H1 (cell line): ENCODE data around the gene ACRV1. TPM values are rescaled to one million over a fixed set of nuclear protein-coding genes. Genes with fewer than 3 reads are reported as not detected.

Source experiments
- CTCF ChIA-PET: fragments of 300-600 bp; sonication (Branson Sonifier 250); formaldehyde crosslinking; loops from one replicate; lab custom pipeline; 2021; ENCODE audit not compliant: partially characterized antibody; lab: Charles Lee
- POLR2A ChIA-PET: fragments of 300-600 bp; sonication (Branson Sonifier 250); formaldehyde crosslinking; loops from one replicate; lab custom pipeline; 2021; ENCODE audit warnings: inconsistent platforms; ENCODE audit not compliant: partially characterized antibody; lab: Charles Lee
- DNase-seq, 2 experiments: peaks; one replicate each; pipeline versions ENCODE4 v3.0.0 to v3.0.0-alpha.2; 2010 to 2022; ENCODE audit warnings: low spot score in 2 of 2, low read depth in 1 of 2, mixed read lengths in 1 of 2
- FAIRE-seq: peaks from 2 replicates; lab custom pipeline; 2011; peaks lifted over from hg19 to GRCh38; lab: Jason Lieb, UNC
- H2AFZ ChIP-seq: 2 replicates; pipeline ENCODE4 v1.8.1; 2012; ENCODE audit warnings: low read length, inconsistent platforms
- H2AK5ac ChIP-seq: 2 replicates; pipeline ENCODE4 v1.6.1; 2013; ENCODE audit warnings: low read depth, low read length
- H2BK120ac ChIP-seq: replicated peaks from 2 replicates; pipeline ENCODE3; 2013; ENCODE audit warnings: low read depth, low read length, inconsistent platforms
- H2BK12ac ChIP-seq: 2 replicates; pipeline ENCODE4 v1.6.1; 2013; ENCODE audit warnings: low read depth, low read length
- H2BK15ac ChIP-seq: 2 replicates; pipeline ENCODE4 v1.6.1; 2013; ENCODE audit warnings: low read length
- H2BK20ac ChIP-seq: 2 replicates; pipeline ENCODE4 v1.6.1; 2013; ENCODE audit warnings: low read length
- H2BK5ac ChIP-seq: 2 replicates; pipeline ENCODE4 v1.6.1; 2013; ENCODE audit warnings: low read depth, low read length
- H3K14ac ChIP-seq: 2 replicates; pipeline ENCODE4 v1.6.1; 2013; ENCODE audit warnings: inconsistent platforms; ENCODE audit not compliant: insufficient read length
- H3K18ac ChIP-seq: 2 replicates; pipeline ENCODE4 v1.6.1; 2013; ENCODE audit warnings: low read length; ENCODE audit errors: extremely low read depth
- H3K23ac ChIP-seq: 2 replicates; pipeline ENCODE4 v1.6.1; 2013; ENCODE audit warnings: inconsistent platforms; ENCODE audit not compliant: insufficient read length
- H3K23me2 ChIP-seq: 2 replicates; pipeline ENCODE4 v1.6.1; 2013; ENCODE audit warnings: low read depth, low read length
- H3K27ac ChIP-seq: 2 replicates; pipeline ENCODE4 v1.6.1; 2011; ENCODE audit warnings: low read depth, low read length, inconsistent platforms
- H3K27me3 ChIP-seq, 4 experiments: replicated peaks in 1 of 4; 1 replicate in 1 of 4; 2 replicates in 3 of 4; pipeline versions ENCODE4 v1.6.1 to v1.8.1; 2011 to 2013; ENCODE audit warnings: low read length in 3 of 4, mild to moderate bottlenecking in 3 of 4, inconsistent platforms in 2 of 4, mixed read lengths in 2 of 4, moderate library complexity in 1 of 4; ENCODE audit not compliant: control insufficient read depth in 3 of 4, insufficient read depth in 3 of 4; ENCODE audit errors: extremely low read depth in 1 of 4
- H3K36me3 ChIP-seq, 4 experiments: 2 replicates each; pipeline versions ENCODE4 v1.6.1 to v1.8.1; 2011 to 2013; ENCODE audit warnings: mild to moderate bottlenecking in 4 of 4, low read length in 3 of 4, moderate library complexity in 2 of 4, control low read depth in 1 of 4, inconsistent platforms in 1 of 4; ENCODE audit not compliant: insufficient read depth in 4 of 4, control insufficient read depth in 2 of 4
- H3K4ac ChIP-seq: replicated peaks from 2 replicates; pipeline ENCODE3; 2013; ENCODE audit warnings: low read length, low read depth, mixed read lengths, inconsistent platforms; ENCODE audit not compliant: insufficient read length
- H3K4me1 ChIP-seq, 4 experiments: replicated peaks in 1 of 4; 1 replicate in 1 of 4; 2 replicates in 3 of 4; pipeline versions ENCODE4 v1.6.1 to v1.8.1; 2011 to 2013; ENCODE audit warnings: low read length in 3 of 4, inconsistent platforms in 2 of 4, mixed read lengths in 1 of 4; ENCODE audit not compliant: insufficient read depth in 4 of 4, control insufficient read depth in 3 of 4
- H3K4me2 ChIP-seq, 2 experiments: 2 replicates each; pipeline versions ENCODE4 v1.6.1 to v1.8.1; 2011 to 2013; ENCODE audit warnings: low read depth in 2 of 2, low read length in 2 of 2, control low read depth in 1 of 2, inconsistent platforms in 1 of 2, mild to moderate bottlenecking in 1 of 2; ENCODE audit not compliant: insufficient read depth in 1 of 2
- H3K4me3 ChIP-seq, 4 experiments: fragments of 200-600, 300-600 bp in 1 of 4; sonication (generic), shearing (Covaris generic), sonication (Bioruptor Twin) in 1 of 4; 2 replicates each; pipeline versions ENCODE4 v1.5.1 to v1.8.1; 2011 to 2016; ENCODE audit warnings: low read length in 4 of 4, low read depth in 3 of 4, control low read depth in 2 of 4, inconsistent platforms in 2 of 4, mild to moderate bottlenecking in 2 of 4, mixed read lengths in 1 of 4, moderate library complexity in 1 of 4; ENCODE audit not compliant: insufficient read depth in 2 of 4; ENCODE audit errors: extremely low read depth in 1 of 4
- H3K56ac ChIP-seq: replicated peaks from 2 replicates; pipeline ENCODE3; 2013; ENCODE audit warnings: low read depth, mild to moderate bottlenecking, mixed read lengths, low read length, inconsistent platforms; ENCODE audit not compliant: insufficient read length
- H3K79me1 ChIP-seq: 2 replicates; pipeline ENCODE4 v1.6.1; 2013; ENCODE audit warnings: low read depth, low read length, control low read depth
- H3K79me2 ChIP-seq, 2 experiments: 2 replicates each; pipeline versions ENCODE4 v1.6.1 to v1.8.1; 2012 to 2013; ENCODE audit warnings: low read length in 2 of 2, mild to moderate bottlenecking in 2 of 2, inconsistent platforms in 1 of 2; ENCODE audit not compliant: insufficient read depth in 2 of 2, control insufficient read depth in 1 of 2
- H3K9ac ChIP-seq, 4 experiments: replicated peaks in 1 of 4; 1 replicate in 1 of 4; 2 replicates in 3 of 4; pipeline versions ENCODE4 v1.6.1 to v1.8.1; 2011 to 2013; ENCODE audit warnings: low read depth in 3 of 4, low read length in 3 of 4, control low read depth in 2 of 4, mild to moderate bottlenecking in 2 of 4, moderate library complexity in 2 of 4, inconsistent platforms in 1 of 4; ENCODE audit errors: extremely low read depth in 1 of 4
- H3K9me3 ChIP-seq, 2 experiments: 2 replicates each; pipeline versions ENCODE4 v1.6.1 to v1.8.1; 2012 to 2013; ENCODE audit warnings: mild to moderate bottlenecking in 2 of 2, moderate library complexity in 2 of 2, control low read depth in 1 of 2, inconsistent platforms in 1 of 2, low read depth in 1 of 2, low read length in 1 of 2, mixed read lengths in 1 of 2; ENCODE audit not compliant: insufficient read depth in 2 of 2
- H4K20me1 ChIP-seq, 2 experiments: replicated peaks in 1 of 2; 2 replicates each; pipeline versions ENCODE3 to v1.8.1; 2011 to 2013; ENCODE audit warnings: inconsistent platforms in 2 of 2, low read length in 2 of 2, mild to moderate bottlenecking in 1 of 2; ENCODE audit not compliant: insufficient read depth in 2 of 2, control insufficient read depth in 1 of 2
- H4K5ac ChIP-seq: 2 replicates; pipeline ENCODE4 v1.6.1; 2013; ENCODE audit warnings: low read length, low read depth, mixed read lengths, inconsistent platforms; ENCODE audit not compliant: insufficient read length
- H4K8ac ChIP-seq: 2 replicates; pipeline ENCODE4 v1.8.0; 2013; ENCODE audit warnings: mild to moderate bottlenecking, moderate library complexity, low read length, inconsistent platforms; ENCODE audit not compliant: insufficient read depth; ENCODE audit errors: extremely low read depth
- H4K91ac ChIP-seq: replicated peaks from 2 replicates; pipeline ENCODE3; 2013; ENCODE audit warnings: low read length, mixed read lengths, inconsistent platforms; ENCODE audit not compliant: insufficient read length
- ASH2L ChIP-seq: fragments of 200-600, 300-600 bp; sonication (generic); IDR thresholded peaks from one replicate; pipeline ENCODE4 v1.7.1; 2017; ENCODE audit warnings: low read length
- CBX5 ChIP-seq: fragments of 300-800, 300-1000 bp; sonication (generic); IDR thresholded peaks from 2 replicates; pipeline ENCODE4 v1.7.1; 2016; ENCODE audit warnings: antibody characterized with exemption, low read length, low read depth
- HDAC2 ChIP-seq, 2 experiments: fragments of 300-600 bp in 1 of 2; sonication (generic) in 1 of 2; IDR thresholded peaks; 2 replicates each; pipeline ENCODE4 v1.6.1; 2011 to 2012; ENCODE audit warnings: low read depth in 2 of 2, low read length in 2 of 2, mild to moderate bottlenecking in 2 of 2, moderate library complexity in 2 of 2, borderline replicate concordance in 1 of 2, inconsistent platforms in 1 of 2
- PHF8 ChIP-seq: fragments of 200-600 bp; sonication (generic); conservative IDR thresholded peaks from 2 replicates; pipeline ENCODE4 v1.7.1; 2012; ENCODE audit warnings: low read depth, mild to moderate bottlenecking, inconsistent platforms, low read length, moderate library complexity
- POU5F1 ChIP-seq: IDR thresholded peaks from 2 replicates; pipeline ENCODE4 v1.6.1; 2011; ENCODE audit warnings: low read depth, mild to moderate bottlenecking, low read length, moderate library complexity
- RBBP5 ChIP-seq: IDR thresholded peaks from 2 replicates; pipeline ENCODE4 v1.7.1; 2012; ENCODE audit warnings: low read depth, mild to moderate bottlenecking, inconsistent platforms, low read length, moderate library complexity, borderline replicate concordance
- SAP30 ChIP-seq: fragments of 300-600 bp; sonication (generic); IDR thresholded peaks from 2 replicates; pipeline ENCODE4 v1.7.1; 2012; ENCODE audit warnings: low read length, moderate library complexity, mild to moderate bottlenecking, inconsistent platforms; ENCODE audit not compliant: insufficient read depth, insufficient replicate concordance
- SP1 ChIP-seq: IDR thresholded peaks from 2 replicates; pipeline ENCODE4 v1.6.1; 2011; ENCODE audit warnings: low read depth, low read length
- TCF12 ChIP-seq: IDR thresholded peaks from 2 replicates; pipeline ENCODE4 v1.6.1; 2011; ENCODE audit warnings: low read depth, mild to moderate bottlenecking, low read length
- YY1 ChIP-seq: IDR thresholded peaks from 2 replicates; pipeline ENCODE4 v1.6.1; 2011; ENCODE audit warnings: low read depth, mild to moderate bottlenecking, low read length
- ZNF274 ChIP-seq: IDR thresholded peaks from 2 replicates; pipeline ENCODE4 v1.7.0; 2012; ENCODE audit warnings: low read length, borderline replicate concordance; ENCODE audit errors: extremely low read depth
- WGBS, 2 experiments: shearing (Covaris generic) in 1 of 2; methylation state at CpG; one replicate each; pipeline versions ENCODE4 v1.1.6 to v1.1.7; 2013 to 2015; ENCODE audit warnings: low lambda C conversion rate in 2 of 2, mixed read lengths in 2 of 2, inconsistent platforms in 1 of 2, low coverage in 1 of 2, missing lambda C conversion rate in 1 of 2; ENCODE audit not compliant: insufficient replicate concordance in 2 of 2, insufficient coverage in 1 of 2, insufficient read length in 1 of 2; ENCODE audit errors: extremely low coverage in 1 of 2, missing lambda C conversion rate in 1 of 2; 5-methylcytosine and 5-hydroxymethylcytosine counted together
- polyA plus RNA-seq, 7 experiments: library from polyadenylated mRNA; depleted of rRNA in 3 of 7; stranded (reverse) in 5 of 7; unstranded in 2 of 7; fragments of >200 nt in 5 of 7; fragments of 200-250 nt in 2 of 7; gene quantifications; 1 replicate in 5 of 7; 2 replicates in 1 of 7; 4 replicates in 1 of 7; pipeline versions ENCODE4 v1.2.1 to v1.2.3, GENCODE V29; 2011 to 2013; ENCODE audit warnings: missing spikeins in 2 of 7, mixed read lengths in 2 of 7
- total RNA-seq: library from RNA; stranded (reverse); fragmentation: NEBNext Ultra II Directional; extraction: Animal tissue kit (Norgen Biotek cat#: 25700); gene quantifications from 2 replicates; pipeline ENCODE4 v1.2.1, GENCODE V29; 2021
- TF ChIP-seq, protein P1 (sequence below): IDR thresholded peaks from 2 replicates; pipeline ENCODE4 v1.6.1; 2012; ENCODE audit warnings: inconsistent platforms

ACRV1 gene
- total and polyA plus RNA-seq, 2 of the 8 experiments (the other 6 are each of a cell fraction or from before 2014, with no cell fraction given) = 0.06 TPM; not detected in 1

DNA sequence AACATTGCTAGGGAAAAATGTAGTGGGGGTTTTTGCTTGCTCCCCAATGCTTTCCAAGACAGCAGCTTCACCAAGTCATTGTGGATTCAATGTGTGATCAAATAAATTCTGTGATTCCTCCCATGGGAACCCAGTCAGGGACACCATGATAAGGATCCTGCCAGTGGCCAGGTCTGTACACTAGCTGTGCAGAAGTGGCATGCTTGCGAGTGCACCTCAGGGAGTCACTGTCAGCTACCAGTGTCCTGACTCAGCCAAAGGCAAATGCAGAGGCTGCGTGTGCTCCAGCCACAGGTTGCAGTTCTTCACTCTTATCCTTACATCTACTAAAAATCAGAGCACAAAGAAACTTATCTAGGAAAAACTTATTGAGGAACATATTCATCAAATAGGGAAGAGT is 9.4 kb upstream of the ACRV1 start:
- no peak overlapping the region for H2AK5ac ChIP-seq
- peaks cover 0 to 10% (median 1%) of the 10 kb centered on the region in 4 experiments; a peak in 2 of 8 replicates for H3K36me3 ChIP-seq
- no peaks in the 10 kb centered on the region for H3K27me3 ChIP-seq
- no peak overlapping the region for H4K5ac ChIP-seq
- no peak overlapping the region for H3K4me3 ChIP-seq
- no peak overlapping the region for H2BK20ac ChIP-seq
- H2BK120ac ChIP-seq = no peak overlapping the region
- no peak overlapping the region for H2BK5ac ChIP-seq
- H2AFZ ChIP-seq = no peak overlapping the region
- no peak overlapping the region for H2BK15ac ChIP-seq
- H3K4me2 ChIP-seq = no peak overlapping the region
- H4K20me1 ChIP-seq = no peaks in the 10 kb centered on the region
- CTCF ChIA-PET = interaction anchor here (0.8 to 1.9 kb wide), 4 partner anchors 10 to 924 kb away, joined by 3 to 7 read pairs (median 4); partner anchors contain the start of gene ACRV1
- POLR2A ChIA-PET = interaction anchor here (0.8 to 1.4 kb wide), 3 partner anchors 8 to 13 kb away, joined by 3 read pairs; partner anchors contain the start of gene ACRV1
- no peak overlapping the region for H3K27ac ChIP-seq
- peaks cover 0 to 3% (median 0%) of the 10 kb centered on the region in 4 experiments; a peak in 1 of 7 replicates for H3K4me1 ChIP-seq
- FAIRE-seq = no peak
- H3K9me3 ChIP-seq = peaks cover 0 to 2% of the 10 kb centered on the region in 2 experiments; a peak in 2 of 4 replicates
- H3K18ac ChIP-seq = no peak overlapping the region
- H4K91ac ChIP-seq = no peak overlapping the region
- TF ChIP-seq, protein P1, sequence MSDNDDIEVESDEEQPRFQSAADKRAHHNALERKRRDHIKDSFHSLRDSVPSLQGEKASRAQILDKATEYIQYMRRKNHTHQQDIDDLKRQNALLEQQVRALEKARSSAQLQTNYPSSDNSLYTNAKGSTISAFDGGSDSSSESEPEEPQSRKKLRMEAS = no peak
- no peak for TF ChIP-seq CBX5
- TF ChIP-seq YY1 = no peak
- TF ChIP-seq ZNF274 = no peak
- TF ChIP-seq HDAC2 (IDR thresholded peaks at IDR 0.05; ENCODE audit: borderline replicate concordance in 1 of 2, low read depth in 2 of 2, low read length in 2 of 2) = no peak
- no peak for TF ChIP-seq SAP30
- no peak for TF ChIP-seq RBBP5
- no peak for TF ChIP-seq ASH2L
- TF ChIP-seq TCF12 = no peak
- TF ChIP-seq POU5F1 = no peak
- no peak for TF ChIP-seq SP1
- TF ChIP-seq PHF8 = no peak
- TF ChIP-seq, all 59 proteins: peak for 0
- no peak overlapping the region for H3K14ac ChIP-seq
- H3K56ac ChIP-seq = no peak overlapping the region
- WGBS, 2 experiments = 98% methylated on average over 2 of the region's 2 CpGs; no CpG with 5 or more reads in 1 of the 2 experiments
- H3K79me2 ChIP-seq = no peaks in the 10 kb centered on the region
- no peak overlapping the region for H4K8ac ChIP-seq
- no peaks in the 10 kb centered on the region for H3K23me2 ChIP-seq
- H3K9ac ChIP-seq = no peak overlapping the region
- no peak overlapping the region for H3K4ac ChIP-seq
- no peak overlapping the region for H3K23ac ChIP-seq
- H2BK12ac ChIP-seq = no peak overlapping the region
- DNase-seq = no peak
- no peaks in the 10 kb centered on the region for H3K79me1 ChIP-seq
